GM12878 (cell line): Measurements from ENCODE around the gene XPC. TPM values are rescaled to one million over a fixed set of nuclear protein-coding genes. Genes with fewer than 3 reads are reported as not detected.

Source experiments
- ATAC-seq: fragments of 200-7000 bp; cut with Tn5 transposase; 3 replicates; pipeline ENCODE4 v1.9.1; 2020; ENCODE audit warnings: mild to moderate bottlenecking, moderate library complexity
- BruUV-seq: library from RNA; stranded (reverse); fragments of 400-500 nt; replicated peaks from 2 replicates; lab custom pipeline; 2021; lab: Mats Ljungman, UMichigan
- CTCF ChIA-PET: fragments of 300-600 bp; sonication (Branson Sonifier 250); formaldehyde crosslinking; extraction: SDS; loops from one replicate; lab custom pipeline; 2021; ENCODE audit warnings: inconsistent platforms; lab: Yijun Ruan, JAX
- POLR2A ChIA-PET: fragments of 350-600 bp; formaldehyde crosslinking; extraction: SDS; loops from one replicate; lab custom pipeline; 2021; ENCODE audit warnings: inconsistent platforms; lab: Charles Lee
- RAD21 ChIA-PET: fragments of 300-600 bp; sonication (Branson Sonifier 250); formaldehyde crosslinking; loops from one replicate; lab custom pipeline; 2023; ENCODE audit warnings: antibody characterized with exemption; ENCODE audit not compliant: unreplicated experiment; lab: Charles Lee
- SMC1A ChIA-PET: fragments of 300-600 bp; sonication (Branson Sonifier 250); formaldehyde crosslinking; loops from one replicate; lab custom pipeline; 2023; ENCODE audit not compliant: unreplicated experiment, uncharacterized antibody; lab: Charles Lee
- DNase-seq: peaks from one replicate; pipeline ENCODE4 v3.0.0-alpha.2; 2011; ENCODE audit warnings: low read depth, low spot score
- FAIRE-seq: peaks from 3 replicates; lab custom pipeline; 2011; peaks lifted over from hg19 to GRCh38; lab: Jason Lieb, UNC
- H2AFZ ChIP-seq: 2 replicates; pipeline ENCODE4 v1.6.0; 2011; ENCODE audit warnings: low read depth, low read length, control low read depth; ENCODE audit not compliant: control insufficient read depth
- H3K27ac ChIP-seq: 2 replicates; pipeline ENCODE4 v1.5.1; 2011; ENCODE audit warnings: control low read depth; ENCODE audit not compliant: control insufficient read depth, insufficient read depth
- H3K27me3 ChIP-seq, 2 experiments: replicated peaks in 1 of 2; 2 replicates each; pipeline versions ENCODE4 v1.6.0 to v1.6.1; 2011; ENCODE audit warnings: low read length in 1 of 2; ENCODE audit not compliant: control insufficient read depth in 2 of 2, insufficient read depth in 2 of 2
- H3K36me3 ChIP-seq, 2 experiments: 2 replicates each; pipeline ENCODE4 v1.5.1; 2011; ENCODE audit warnings: low read length in 1 of 2; ENCODE audit not compliant: control insufficient read depth in 2 of 2, insufficient read depth in 2 of 2
- H3K4me1 ChIP-seq: 2 replicates; pipeline ENCODE4 v1.6.1; 2011; ENCODE audit warnings: mild to moderate bottlenecking, low read length, moderate library complexity, mixed read lengths; ENCODE audit not compliant: control insufficient read depth, insufficient read depth
- H3K4me2 ChIP-seq: 2 replicates; pipeline ENCODE4 v1.6.0; 2011; ENCODE audit warnings: control low read depth; ENCODE audit not compliant: control insufficient read depth, insufficient read depth
- H3K4me3 ChIP-seq: fragments of 200-600 bp; sonication (generic); 2 replicates; pipeline ENCODE4 v1.5.1; 2016
- H3K79me2 ChIP-seq: 2 replicates; pipeline ENCODE4 v1.6.0; 2011; ENCODE audit warnings: low read length; ENCODE audit not compliant: control insufficient read depth, insufficient read depth
- H3K9ac ChIP-seq: 2 replicates; pipeline ENCODE4 v1.8.0; 2011; ENCODE audit warnings: low read length, control low read depth, mixed read lengths; ENCODE audit not compliant: control insufficient read depth, insufficient read depth
- H3K9me3 ChIP-seq: replicated peaks from 3 replicates; pipeline ENCODE4 v1.5.1; 2011; ENCODE audit warnings: mild to moderate bottlenecking, low read length; ENCODE audit not compliant: control insufficient read depth, insufficient read depth
- H4K20me1 ChIP-seq: 2 replicates; pipeline ENCODE4 v1.6.0; 2011; ENCODE audit not compliant: control insufficient read depth, insufficient read depth
- BCL11A ChIP-seq: IDR thresholded peaks from 2 replicates; pipeline ENCODE4 v1.6.1; 2011; ENCODE audit warnings: low read depth, low read length
- CBX3 ChIP-seq: fragments of 200-600 bp; sonication (generic); IDR thresholded peaks from 2 replicates; pipeline ENCODE4 v1.6.1; 2016; ENCODE audit warnings: low read depth, borderline replicate concordance
- CEBPB ChIP-seq, 2 experiments: fragments of 150-350 bp in 1 of 2; IDR thresholded peaks; 2 replicates each; pipeline ENCODE4 v1.6.1; 2012 to 2014; ENCODE audit warnings: low read depth in 2 of 2, low read length in 2 of 2, borderline replicate concordance in 1 of 2, inconsistent platforms in 1 of 2
- EGR1 ChIP-seq, 2 experiments: IDR thresholded peaks; 1 replicate in 1 of 2; 2 replicates in 1 of 2; pipeline ENCODE4 v1.6.1; 2011 to 2012; ENCODE audit warnings: low read depth in 2 of 2, low read length in 2 of 2, borderline replicate concordance in 1 of 2, mild to moderate bottlenecking in 1 of 2, moderate library complexity in 1 of 2
- GABPA ChIP-seq: IDR thresholded peaks from 2 replicates; pipeline ENCODE4 v1.6.1; 2014; ENCODE audit warnings: antibody characterized with exemption, low read depth, mild to moderate bottlenecking, inconsistent platforms
- MEF2B ChIP-seq: fragments of 450-650 bp; IDR thresholded peaks from 2 replicates; pipeline ENCODE4 v1.6.1; 2018; ENCODE audit warnings: mild to moderate bottlenecking, moderate library complexity; ENCODE audit not compliant: partially characterized antibody, poor library complexity, severe bottlenecking
- POLR2A ChIP-seq: IDR thresholded peaks from 2 replicates; pipeline ENCODE4 v1.6.1; 2011; ENCODE audit warnings: low read depth, mild to moderate bottlenecking, low read length
- RAD21 ChIP-seq: IDR thresholded peaks from 2 replicates; pipeline ENCODE4 v1.6.1; 2011; ENCODE audit warnings: mild to moderate bottlenecking, low read depth, low read length, moderate library complexity; ENCODE audit not compliant: insufficient read depth
- RELA ChIP-seq: fragments of 450-650 bp; IDR thresholded peaks from 2 replicates; pipeline ENCODE4 v1.8.0; 2014; ENCODE audit warnings: borderline replicate concordance; ENCODE audit not compliant: partially characterized antibody
- SMAD1 ChIP-seq: fragments of 450-650 bp; IDR thresholded peaks from 2 replicates; pipeline ENCODE4 v1.6.1; 2018; ENCODE audit warnings: mild to moderate bottlenecking, low read depth; ENCODE audit not compliant: partially characterized antibody
- SRF ChIP-seq, 2 experiments: IDR thresholded peaks; 2 replicates each; pipeline ENCODE4 v1.6.1; 2011; ENCODE audit warnings: low read depth in 2 of 2, low read length in 2 of 2, mild to moderate bottlenecking in 1 of 2, moderate library complexity in 1 of 2
- WGBS: methylation state at CpG from one replicate; pipeline ENCODE4 v1.1.6; 2016; ENCODE audit warnings: low lambda C conversion rate; ENCODE audit not compliant: insufficient replicate concordance, insufficient coverage; ENCODE audit errors: missing lambda C conversion rate; 5-methylcytosine and 5-hydroxymethylcytosine counted together
- in situ Hi-C: fragments of 300-500 bp; cut with MboI; formaldehyde crosslinking; loops from 9 replicates; pipeline ENCODE4 v1.14.3; 2018; ENCODE audit warnings: mixed read lengths
- intact Hi-C: fragments of 100-400 bp; cut with micrococcal nuclease; formaldehyde crosslinking; loops from one replicate; pipeline ENCODE4 v1.14.2; 2022; ENCODE audit not compliant: unreplicated experiment
- polyA plus RNA-seq, 11 experiments: library from polyadenylated mRNA; depleted of rRNA in 4 of 11; unstranded in 6 of 11; stranded (reverse) in 5 of 11; fragments of >200 nt; fragmentation: Nextera tagmentation in 4 of 11; fragmentation: Illumina TruSeq in 1 of 11; extraction: Ambion mirVana in 4 of 11; extraction: Trizol in 1 of 11; gene quantifications; 1 replicate in 1 of 11; 2 replicates in 10 of 11; pipeline versions ENCODE4 v1.2.1 to v1.2.3, GENCODE V29; 2011 to 2016; ENCODE audit warnings: inconsistent platforms in 2 of 11, missing spikeins in 2 of 11, low read depth in 1 of 11
- total RNA-seq, 4 experiments: library from RNA; depleted of rRNA in 3 of 4; stranded (reverse); fragments of >200 nt in 3 of 4; fragmentation: Illumina TruSeq in 1 of 4; extraction: Trizol in 1 of 4; gene quantifications; 2 replicates each; pipeline versions ENCODE4 v1.2.1 to v1.2.3, GENCODE V29; 2013 to 2021
- TF ChIP-seq, protein P1 (sequence below): IDR thresholded peaks from 2 replicates; pipeline ENCODE4 v1.6.1; 2011; ENCODE audit warnings: low read depth, low read length, improper control_type of control experiment, borderline replicate concordance

The XPC gene
- total and polyA plus RNA-seq, 10 of the 15 experiments (the other 5 are each of a cell fraction or from before 2014, with no cell fraction given), result 4.0 to 48.3 (median 29.8) TPM

- no peaks in the 10 kb centered on the region for H4K20me1 ChIP-seq
- POLR2A ChIA-PET, result no interaction called here
- H3K36me3 ChIP-seq, result peaks cover 10 to 13% of the 10 kb centered on the region in 2 experiments; a peak in 3 of 4 replicates
- in situ Hi-C loops, result no loop called here
- no peak overlapping the region for H3K9ac ChIP-seq
- TF ChIP-seq POLR2A, result 0 out of 2 replicates have a peak, but pooled peaks have one; percentile 19
- TF ChIP-seq, protein P1, sequence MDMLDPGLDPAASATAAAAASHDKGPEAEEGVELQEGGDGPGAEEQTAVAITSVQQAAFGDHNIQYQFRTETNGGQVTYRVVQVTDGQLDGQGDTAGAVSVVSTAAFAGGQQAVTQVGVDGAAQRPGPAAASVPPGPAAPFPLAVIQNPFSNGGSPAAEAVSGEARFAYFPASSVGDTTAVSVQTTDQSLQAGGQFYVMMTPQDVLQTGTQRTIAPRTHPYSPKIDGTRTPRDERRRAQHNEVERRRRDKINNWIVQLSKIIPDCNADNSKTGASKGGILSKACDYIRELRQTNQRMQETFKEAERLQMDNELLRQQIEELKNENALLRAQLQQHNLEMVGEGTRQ, result no peak
- TF ChIP-seq, all 136 proteins: peak for 1
- no peak overlapping the region for H3K27ac ChIP-seq
- intact Hi-C loops, result no loop called here
- peaks cover 16% of the 10 kb centered on the region for H3K4me1 ChIP-seq
- BruUV-seq, result no TSS peak
- SMC1A ChIA-PET, result interaction anchor here (0.9 kb wide), 1 partner anchor 21 kb away, joined by 3 read pairs; no protein-coding TSS in a partner anchor
- H3K27me3 ChIP-seq, result no peaks in the 10 kb centered on the region
- no peak for FAIRE-seq
- H3K4me2 ChIP-seq, result no peak overlapping the region
- RAD21 ChIA-PET, result no interaction called here
- 89% methylated on average over 10 of the region's 10 CpGs for WGBS
- CTCF ChIA-PET, result no interaction called here
- no peak overlapping the region for H2AFZ ChIP-seq
- H3K9me3 ChIP-seq, result no peaks in the 10 kb centered on the region
- no peaks in the 10 kb centered on the region for H3K79me2 ChIP-seq
- H3K4me3 ChIP-seq, result no peak overlapping the region
- ATAC-seq, result no peak
- DNase-seq, result no peak
Measured at GRCh38 chr3:14146381-14147065, 31.9 kb downstream of the XPC start.

DNA sequence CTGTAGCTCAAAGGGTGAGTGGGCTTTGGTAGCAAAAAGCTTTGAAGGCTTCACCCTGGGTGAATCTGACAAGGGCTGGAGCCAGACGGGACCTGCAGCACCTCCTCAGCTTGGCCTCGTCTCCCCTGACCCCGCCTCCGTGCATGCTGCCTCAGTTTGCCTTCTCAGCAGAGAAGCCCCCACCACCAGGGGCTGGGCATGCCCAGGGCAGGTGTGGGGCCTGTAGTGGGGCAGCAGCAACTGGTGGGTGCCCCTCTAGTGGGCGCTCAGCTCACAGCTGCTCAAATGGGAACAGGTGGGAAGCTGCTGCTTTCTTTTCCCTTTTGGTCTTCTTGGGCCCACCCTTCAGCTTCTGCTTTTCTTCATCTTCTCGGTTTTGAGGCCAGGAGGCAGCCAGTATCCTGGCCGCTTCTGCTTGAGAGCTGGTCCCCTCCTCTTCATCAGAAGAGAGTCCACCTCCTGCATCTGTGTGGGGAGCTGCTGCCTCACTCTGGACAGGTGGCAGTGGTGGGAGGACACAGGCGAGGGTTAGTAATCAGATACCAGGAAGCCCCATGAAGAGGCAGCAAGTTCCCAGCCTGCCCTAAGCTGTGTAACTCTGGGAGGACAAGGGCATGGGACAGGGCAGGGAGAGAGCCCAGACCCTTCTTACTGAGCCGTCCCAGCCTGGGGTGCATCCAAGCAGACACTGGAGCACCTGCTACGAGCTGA, 32.6 kb downstream of the XPC start:
- no peak overlapping the region for H2AFZ ChIP-seq
- peaks cover 10 to 12% of the 10 kb centered on the region in 2 experiments; a peak in 3 of 4 replicates for H3K36me3 ChIP-seq
- no peaks in the 10 kb centered on the region for H4K20me1 ChIP-seq
- ChIA-PET CTCF (interaction anchor here (1.6 kb wide), 1 partner anchor 249 kb away, joined by 5 read pairs; no protein-coding TSS in a partner anchor), RAD21 (interaction anchor here (1.5 to 1.7 kb wide), 2 partner anchors 18 to 30 kb away, joined by 3 to 5 read pairs; no protein-coding TSS in a partner anchor), SMC1A (interaction anchor here (0.9 to 1.4 kb wide), 4 partner anchors 20 to 62 kb away, joined by 3 to 5 read pairs (median 4); partner anchors contain the start of genes LSM3 and XPC), POLR2A (no interaction called here)
- no peak overlapping the region for H3K4me3 ChIP-seq
- H3K4me2 ChIP-seq, result no peak overlapping the region
- no peaks in the 10 kb centered on the region for H3K79me2 ChIP-seq
- H3K27ac ChIP-seq, result no peak overlapping the region
- intact Hi-C loops, result no loop called here
- FAIRE-seq, result no peak
- no peak for DNase-seq
- H3K4me1 ChIP-seq, result peaks cover 16% of the 10 kb centered on the region
- H3K9ac ChIP-seq, result no peak overlapping the region
- in situ Hi-C loops, result no loop called here
- no peak for ATAC-seq
- 73% methylated on average over 10 of the region's 10 CpGs for WGBS
- no peaks in the 10 kb centered on the region for H3K27me3 ChIP-seq
- H3K9me3 ChIP-seq, result no peaks in the 10 kb centered on the region
- BruUV-seq, result no TSS peak
- TF ChIP-seq EGR1 (IDR thresholded peaks at IDR 0.05; ENCODE audit: borderline replicate concordance in 1 of 2, low read depth in 2 of 2, low read length in 2 of 2) (no peak), GABPA (no peak), SMAD1 (no peak), SRF (IDR thresholded peaks at IDR 0.05; ENCODE audit: low read depth in 2 of 2, low read length in 2 of 2) (no peak), RAD21 (no peak), MEF2B (no peak), RELA (no peak), CEBPB (IDR thresholded peaks at IDR 0.05; ENCODE audit: borderline replicate concordance in 1 of 2, low read depth in 2 of 2, low read length in 2 of 2) (no peak), CBX3 (no peak), BCL11A (no peak)
